Loucy (cell line): ENCODE measurements around the gene LZTS3.

Source experiments
- H2AFZ ChIP-seq: fragments of 200-600 bp; sonication (generic); 2 replicates; pipeline ENCODE4 v1.6.0; 2016; ENCODE audit warnings: antibody characterized with exemption, mild to moderate bottlenecking, low read length, moderate library complexity
- H3F3A ChIP-seq: fragments of 200-600 bp; 2 replicates; pipeline ENCODE4 v1.6.0; 2016; ENCODE audit warnings: antibody characterized with exemption, low read depth, mild to moderate bottlenecking
- H3K27me3 ChIP-seq: fragments of 200-600 bp; sonication (generic); 2 replicates; pipeline ENCODE4 v1.6.1; 2014; ENCODE audit warnings: low read length, mild to moderate bottlenecking; ENCODE audit not compliant: insufficient read depth, poor library complexity, severe bottlenecking
- H3K36me3 ChIP-seq: fragments of 200-600 bp; sonication (generic); 2 replicates; pipeline ENCODE4 v1.6.1; 2016; ENCODE audit warnings: low read length; ENCODE audit not compliant: insufficient read depth
- H3K4me1 ChIP-seq: fragments of 200-600 bp; sonication (generic); 2 replicates; pipeline ENCODE4 v1.5.1; 2014; ENCODE audit warnings: low read length, mild to moderate bottlenecking; ENCODE audit not compliant: insufficient read depth, poor library complexity, severe bottlenecking
- H3K4me2 ChIP-seq: fragments of 200-600 bp; sonication (generic); 2 replicates; pipeline ENCODE4 v1.6.0; 2014; ENCODE audit warnings: antibody characterized with exemption, low read length, low read depth, mild to moderate bottlenecking; ENCODE audit not compliant: poor library complexity, severe bottlenecking
- H3K4me3 ChIP-seq: fragments of 200-600 bp; sonication (generic); 2 replicates; pipeline ENCODE4 v1.5.1; 2014; ENCODE audit warnings: low read length, mild to moderate bottlenecking, mixed read lengths; ENCODE audit not compliant: poor library complexity, severe bottlenecking
- H3K79me2 ChIP-seq: fragments of 200-600 bp; sonication (generic); 2 replicates; pipeline ENCODE4 v1.6.1; 2014; ENCODE audit warnings: low read length; ENCODE audit not compliant: insufficient read depth
- H3K9ac ChIP-seq: fragments of 200-600 bp; sonication (generic); 2 replicates; pipeline ENCODE4 v1.6.0; 2014; ENCODE audit warnings: mild to moderate bottlenecking, low read depth, low read length, moderate library complexity; ENCODE audit not compliant: poor library complexity, severe bottlenecking
- H3K9me2 ChIP-seq: fragments of 200-600 bp; sonication (generic); replicated peaks from 2 replicates; pipeline ENCODE4 v1.6.1; 2016; ENCODE audit warnings: low read depth, low read length, mixed read lengths
- H3K9me3 ChIP-seq: fragments of 200-600 bp; sonication (generic); 2 replicates; pipeline ENCODE4 v1.6.1; 2014; ENCODE audit warnings: mild to moderate bottlenecking, antibody characterized with exemption, low read length, low read depth; ENCODE audit not compliant: insufficient read depth
- H4K20me1 ChIP-seq: fragments of 200-600 bp; sonication (generic); 2 replicates; pipeline ENCODE4 v1.6.0; 2014; ENCODE audit warnings: antibody characterized with exemption, low read length, mild to moderate bottlenecking; ENCODE audit not compliant: insufficient read depth, poor library complexity, severe bottlenecking
- CTCF ChIP-seq: fragments of 200-600 bp; sonication (generic); conservative IDR thresholded peaks from 2 replicates; pipeline ENCODE4 v1.5.1; 2014; ENCODE audit warnings: mild to moderate bottlenecking, antibody characterized with exemption, low read length
- EZH2phosphoT487 ChIP-seq: fragments of 200-600 bp; IDR thresholded peaks from 2 replicates; pipeline ENCODE4 v1.6.1; 2018; ENCODE audit warnings: antibody characterized with exemption, mild to moderate bottlenecking, moderate library complexity, borderline replicate concordance

The LZTS3 gene

GRCh38 chr20:3164763-3165410 lies 8.5 kb downstream of the LZTS3 start:
- no peak overlapping the region for H3K9ac ChIP-seq
- no peaks in the 10 kb centered on the region for H3K27me3 ChIP-seq
- no peak for TF ChIP-seq EZH2phosphoT487
- TF ChIP-seq CTCF = no peak
- H3K9me3 ChIP-seq = no peaks in the 10 kb centered on the region
- H3K4me1 ChIP-seq = peaks cover 2% of the 10 kb centered on the region
- no peaks in the 10 kb centered on the region for H4K20me1 ChIP-seq
- peaks cover 3% of the 10 kb centered on the region; the same call in 1 of the 2 replicates for H3K79me2 ChIP-seq
- no peak overlapping the region for H3K4me2 ChIP-seq
- no peak overlapping the region for H3K4me3 ChIP-seq
- H3K36me3 ChIP-seq = no peaks in the 10 kb centered on the region
- no peaks in the 10 kb centered on the region for H3K9me2 ChIP-seq
- no peaks in the 10 kb centered on the region for H3F3A ChIP-seq
- no peak overlapping the region for H2AFZ ChIP-seq

GRCh38 chr20:3164043-3164762 lies 9.1 kb downstream of the LZTS3 start:
- H2AFZ ChIP-seq = no peak overlapping the region
- no peaks in the 10 kb centered on the region for H3K9me3 ChIP-seq
- peaks cover 3% of the 10 kb centered on the region for H4K20me1 ChIP-seq
- H3K4me1 ChIP-seq = peaks cover 3% of the 10 kb centered on the region
- H3K36me3 ChIP-seq = no peaks in the 10 kb centered on the region
- peaks cover 10% of the 10 kb centered on the region for H3K79me2 ChIP-seq
- no peaks in the 10 kb centered on the region for H3K9me2 ChIP-seq
- TF ChIP-seq CTCF (no peak), EZH2phosphoT487 (no peak)
- no peak overlapping the region for H3K4me3 ChIP-seq
- H3K4me2 ChIP-seq = no peak overlapping the region
- H3K9ac ChIP-seq = no peak overlapping the region
- H3K27me3 ChIP-seq = no peaks in the 10 kb centered on the region
- no peaks in the 10 kb centered on the region for H3F3A ChIP-seq

- Histone ChIP-seq H3K4me1 (peaks cover 3% of the 10 kb centered on the region), H3K9ac (no peak overlapping the region), H3K4me2 (no peak overlapping the region), H3F3A (no peaks in the 10 kb centered on the region), H3K9me3 (no peaks in the 10 kb centered on the region), H3K36me3 (no peaks in the 10 kb centered on the region), H3K27me3 (no peaks in the 10 kb centered on the region), H3K4me3 (no peak overlapping the region), H3K9me2 (no peaks in the 10 kb centered on the region), H4K20me1 (peaks cover 11% of the 10 kb centered on the region), H2AFZ (no peak overlapping the region), H3K79me2 (peaks cover 18% of the 10 kb centered on the region)
- no peak for TF ChIP-seq CTCF
- TF ChIP-seq EZH2phosphoT487 = no peak
Observed at GRCh38 chr20:3163099-3164042, 10.0 kb downstream of the LZTS3 start.
